NB4 (cell line): Measurements from ENCODE around the gene MAP1B.

Experiments used
- DNase-seq: peaks from one replicate; pipeline ENCODE4 v3.0.0; 2010; ENCODE audit warnings: low read depth
- H3K4me3 ChIP-seq: one replicate; pipeline ENCODE4 v1.5.1; 2011; ENCODE audit warnings: mild to moderate bottlenecking, low read depth, low read length, moderate library complexity
- MYC ChIP-seq: IDR thresholded peaks from 2 replicates; pipeline ENCODE4 v1.6.1; 2011; ENCODE audit warnings: low read depth, low read length
- POLR2A ChIP-seq: IDR thresholded peaks from 2 replicates; pipeline ENCODE4 v1.6.1; 2011; ENCODE audit warnings: mild to moderate bottlenecking; ENCODE audit not compliant: insufficient read length; ENCODE audit errors: extremely low read depth
- TF ChIP-seq, protein P1 (sequence below): IDR thresholded peaks from 2 replicates; pipeline ENCODE4 v1.6.1; 2011; ENCODE audit warnings: low read depth, low read length
- TF ChIP-seq, protein P2 (sequence below): IDR thresholded peaks from one replicate; pipeline ENCODE4 v1.5.1; 2012; ENCODE audit warnings: low read depth, low read length

MAP1B gene

DNA sequence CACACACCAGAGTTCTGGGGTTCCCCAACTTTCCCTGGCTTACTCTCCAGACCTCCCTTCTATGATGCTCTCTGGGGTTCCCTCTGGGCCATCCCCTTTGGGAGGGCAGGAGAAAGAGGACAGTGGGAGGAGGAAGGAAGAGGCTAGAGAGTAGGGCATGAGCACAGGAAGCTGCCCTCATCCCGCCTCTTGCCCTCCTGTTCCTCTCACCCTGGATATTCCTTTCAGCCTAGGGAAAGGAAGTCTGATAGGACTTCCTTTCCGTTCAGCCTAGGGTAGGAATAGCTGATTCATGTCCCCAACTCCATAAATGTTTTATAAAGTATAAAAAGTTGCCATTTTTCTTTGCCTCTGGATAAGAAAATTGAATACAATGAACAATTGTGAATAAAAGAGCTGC, 7.4 kb downstream of the MAP1B start:
- TF ChIP-seq POLR2A: no peak
- TF ChIP-seq, protein P1, sequence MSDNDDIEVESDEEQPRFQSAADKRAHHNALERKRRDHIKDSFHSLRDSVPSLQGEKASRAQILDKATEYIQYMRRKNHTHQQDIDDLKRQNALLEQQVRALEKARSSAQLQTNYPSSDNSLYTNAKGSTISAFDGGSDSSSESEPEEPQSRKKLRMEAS: no peak
- no peak for TF ChIP-seq MYC
- TF ChIP-seq, protein P2, sequence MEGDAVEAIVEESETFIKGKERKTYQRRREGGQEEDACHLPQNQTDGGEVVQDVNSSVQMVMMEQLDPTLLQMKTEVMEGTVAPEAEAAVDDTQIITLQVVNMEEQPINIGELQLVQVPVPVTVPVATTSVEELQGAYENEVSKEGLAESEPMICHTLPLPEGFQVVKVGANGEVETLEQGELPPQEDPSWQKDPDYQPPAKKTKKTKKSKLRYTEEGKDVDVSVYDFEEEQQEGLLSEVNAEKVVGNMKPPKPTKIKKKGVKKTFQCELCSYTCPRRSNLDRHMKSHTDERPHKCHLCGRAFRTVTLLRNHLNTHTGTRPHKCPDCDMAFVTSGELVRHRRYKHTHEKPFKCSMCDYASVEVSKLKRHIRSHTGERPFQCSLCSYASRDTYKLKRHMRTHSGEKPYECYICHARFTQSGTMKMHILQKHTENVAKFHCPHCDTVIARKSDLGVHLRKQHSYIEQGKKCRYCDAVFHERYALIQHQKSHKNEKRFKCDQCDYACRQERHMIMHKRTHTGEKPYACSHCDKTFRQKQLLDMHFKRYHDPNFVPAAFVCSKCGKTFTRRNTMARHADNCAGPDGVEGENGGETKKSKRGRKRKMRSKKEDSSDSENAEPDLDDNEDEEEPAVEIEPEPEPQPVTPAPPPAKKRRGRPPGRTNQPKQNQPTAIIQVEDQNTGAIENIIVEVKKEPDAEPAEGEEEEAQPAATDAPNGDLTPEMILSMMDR: no peak

DNA sequence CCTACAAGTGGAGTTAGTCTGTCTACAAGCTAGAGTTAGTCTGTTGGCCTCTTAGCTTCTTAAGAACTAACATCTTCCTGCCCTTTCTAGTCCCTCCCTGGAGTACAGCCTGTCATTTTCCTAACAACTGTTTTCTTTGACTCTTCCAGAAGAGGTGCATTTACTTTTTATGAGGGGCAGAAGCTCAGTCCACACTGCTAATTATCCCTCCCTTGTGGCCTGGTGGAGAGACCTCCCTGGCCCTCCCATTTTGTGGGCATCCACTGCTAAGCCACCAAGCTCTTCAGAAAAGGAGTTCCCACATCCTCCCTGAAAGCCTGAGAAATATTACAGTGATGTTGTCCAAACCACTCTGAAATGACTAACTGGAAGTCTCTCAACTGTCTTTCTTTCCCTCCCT, 8.0 kb downstream of the MAP1B start:
- DNase-seq: no peak
- no peak for TF ChIP-seq MYC
- H3K4me3 ChIP-seq: no peak overlapping the region

More for the DNA sequence above, 7.4 kb downstream of the MAP1B start:
- DNase-seq: no peak
- H3K4me3 ChIP-seq: no peak overlapping the region

DNA sequence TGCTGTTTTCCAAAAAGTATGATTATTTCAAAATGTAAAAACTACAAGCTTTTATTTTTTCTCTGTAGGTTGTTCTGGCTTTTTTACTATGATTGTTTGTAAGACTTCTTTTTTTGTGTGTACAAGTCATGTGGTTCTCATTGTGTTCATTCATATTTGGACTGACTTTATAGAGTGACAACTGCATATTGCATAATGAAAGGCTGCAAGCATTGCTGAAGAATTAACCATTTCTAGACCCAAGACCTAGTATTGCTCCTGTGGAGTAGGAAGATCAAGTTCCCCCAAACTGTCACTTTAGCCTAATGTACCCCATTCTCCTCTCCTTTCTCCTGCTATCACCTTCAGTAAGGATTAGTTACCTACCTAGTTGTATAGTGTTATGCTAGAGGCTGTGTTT, 10.0 kb downstream of the MAP1B start:
- no peak for DNase-seq
- no peak overlapping the region for H3K4me3 ChIP-seq
- no peak for TF ChIP-seq MYC
- TF ChIP-seq, protein P1: no peak
- TF ChIP-seq, protein P2: no peak
- TF ChIP-seq POLR2A: no peak

DNA sequence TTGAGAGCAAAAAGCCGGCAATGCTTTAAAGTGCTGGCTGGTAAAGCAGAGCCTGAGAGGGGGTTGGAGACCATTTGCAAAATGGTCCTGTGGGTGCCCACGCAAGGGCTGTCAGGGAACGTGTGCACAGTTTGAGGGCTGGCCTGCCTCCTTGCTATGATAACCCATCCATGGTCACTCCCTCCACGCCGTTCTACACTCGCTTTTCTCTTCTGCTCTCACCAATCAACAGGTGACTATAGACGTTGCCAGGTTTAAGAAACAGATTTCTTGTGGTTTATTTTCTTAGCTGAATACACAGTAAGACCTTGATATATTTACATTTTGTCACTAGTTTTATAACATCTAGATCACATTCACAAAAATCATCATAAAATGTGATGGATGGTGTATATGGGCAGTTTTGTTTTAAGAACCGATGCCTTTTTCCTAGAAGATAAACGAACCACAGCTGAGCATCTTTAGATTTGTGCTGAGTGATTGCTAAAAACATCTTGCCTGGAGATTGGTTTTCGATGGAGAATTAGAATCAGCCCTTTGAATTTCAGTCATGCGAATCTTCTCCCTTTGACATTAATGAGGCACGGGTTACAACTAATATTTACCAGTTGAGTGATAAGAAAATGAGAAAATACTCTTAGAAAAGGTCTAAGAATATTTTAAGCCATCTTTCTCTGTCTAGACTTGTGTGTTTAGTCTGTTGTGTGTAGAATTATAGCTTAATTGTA, 13.9 kb downstream of the MAP1B start:
- TF ChIP-seq POLR2A (no peak), MYC (no peak)
- TF ChIP-seq, protein P2: no peak
- TF ChIP-seq, protein P1: no peak
- no peak overlapping the region for H3K4me3 ChIP-seq
- no peak for DNase-seq

DNA sequence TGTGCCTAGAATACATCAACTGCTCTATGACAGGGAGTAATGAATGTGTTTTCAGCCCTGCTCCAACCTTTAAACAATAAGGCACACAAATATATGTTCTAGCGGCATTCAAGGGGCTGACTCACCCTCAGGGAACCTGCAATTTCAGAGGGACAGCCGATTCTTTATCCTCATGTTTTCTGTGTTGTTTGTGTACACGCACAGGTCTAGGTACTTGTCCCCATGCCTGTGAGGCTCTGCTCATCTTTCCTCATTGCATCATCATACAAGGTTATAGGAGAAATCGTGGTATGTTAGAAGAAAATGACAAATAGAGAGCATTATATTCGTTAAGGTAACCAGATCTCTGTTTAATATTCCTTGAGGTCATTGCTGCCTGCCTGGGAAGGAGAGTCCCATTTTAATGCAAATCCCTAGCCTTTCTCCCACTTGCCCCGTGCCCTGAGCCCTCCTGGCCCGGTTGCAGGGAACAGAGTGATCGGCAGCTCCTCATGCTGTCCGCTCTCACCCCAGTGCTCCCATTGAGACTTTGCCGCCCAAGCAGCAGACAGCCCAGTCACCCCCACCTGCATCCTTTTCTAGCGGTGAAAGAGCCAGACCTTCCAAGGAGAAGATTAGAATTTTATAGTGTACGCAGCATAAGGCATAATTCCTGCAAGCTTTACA, 14.6 kb downstream of the MAP1B start:
- no peak for DNase-seq
- H3K4me3 ChIP-seq: no peak overlapping the region
- no peak for TF ChIP-seq POLR2A
- TF ChIP-seq, protein P1: no peak
- TF ChIP-seq MYC: no peak
- TF ChIP-seq, protein P2: no peak

DNA sequence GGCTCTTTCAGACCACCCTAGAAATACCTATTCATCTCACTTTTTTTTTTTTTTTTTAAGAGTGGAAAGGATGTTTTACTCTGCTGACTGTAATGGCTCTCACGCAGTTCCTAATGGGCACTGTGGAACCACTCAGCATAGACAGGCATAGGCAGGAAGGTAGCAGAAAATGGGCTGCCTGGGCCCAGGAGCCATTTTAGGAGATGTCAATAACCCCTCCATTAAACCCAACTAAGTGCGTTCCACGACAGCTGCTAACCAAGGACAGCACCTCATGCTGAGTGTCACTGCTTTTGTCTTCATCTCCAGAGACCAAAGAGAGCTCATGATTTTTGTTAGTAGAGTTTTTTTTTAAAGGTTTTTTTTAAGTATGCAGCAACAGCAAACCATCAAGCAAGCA, 15.3 kb downstream of the MAP1B start:
- DNase-seq: no peak
- TF ChIP-seq MYC (no peak), POLR2A (no peak)
- TF ChIP-seq, protein P1: no peak
- TF ChIP-seq, protein P2: no peak
- H3K4me3 ChIP-seq: no peak overlapping the region
